CD4-positive, alpha-beta T cell treated with Interleukin-6 for 4 hours (primary cell): ENCODE results near the gene B3GAT1.
"Not testable (repeated sequence)": the region's sequence is repeated elsewhere in the genome, so short reads cannot be mapped to it uniquely, and the experiment has no call there.

Experiments used
- DNase-seq: peaks from one replicate; pipeline ENCODE4 v3.0.0-alpha.2; 2020; ENCODE audit warnings: mixed read lengths

The B3GAT1 gene

DNA sequence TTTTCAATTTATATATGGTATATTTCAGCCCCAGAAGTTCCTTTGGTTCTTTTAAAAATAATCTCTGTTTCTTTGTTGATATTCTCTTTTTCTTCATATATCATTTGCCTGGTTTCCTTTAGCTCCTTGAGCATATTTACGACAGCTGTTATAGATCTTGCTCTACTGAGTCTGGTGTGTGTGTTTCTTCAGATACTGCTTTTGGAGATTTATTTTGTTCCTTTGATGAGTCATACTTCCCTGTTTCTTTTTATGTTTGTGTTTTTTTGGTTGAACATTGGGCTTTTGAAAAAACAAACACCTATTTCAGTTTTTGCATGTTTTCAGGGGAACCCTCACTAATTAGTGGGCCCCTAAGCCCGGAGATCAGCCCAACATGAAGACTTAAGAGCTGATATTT is 56.9 kb downstream of the B3GAT1 start:
- DNase-seq: no peak

DNA sequence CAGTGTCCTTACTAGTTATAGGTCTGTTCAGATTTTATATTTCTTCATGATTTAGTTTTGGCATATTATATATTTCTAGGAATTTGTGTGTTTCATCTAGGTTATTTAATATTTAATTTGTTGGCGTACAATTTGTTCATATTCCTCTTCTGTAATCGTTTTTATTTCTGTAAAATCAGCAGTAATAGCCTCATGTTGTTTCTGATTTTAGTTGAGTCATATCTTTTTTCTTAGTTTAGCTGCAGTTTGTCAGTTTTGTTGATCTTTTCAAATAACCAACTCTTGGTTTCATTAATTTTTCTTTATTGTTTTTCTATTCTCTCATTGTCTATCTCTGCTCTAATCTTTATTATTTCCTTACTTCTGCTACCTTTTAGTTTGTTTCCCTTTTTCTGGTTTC is 59.9 kb downstream of the B3GAT1 start:
- DNase-seq: no peak

DNA sequence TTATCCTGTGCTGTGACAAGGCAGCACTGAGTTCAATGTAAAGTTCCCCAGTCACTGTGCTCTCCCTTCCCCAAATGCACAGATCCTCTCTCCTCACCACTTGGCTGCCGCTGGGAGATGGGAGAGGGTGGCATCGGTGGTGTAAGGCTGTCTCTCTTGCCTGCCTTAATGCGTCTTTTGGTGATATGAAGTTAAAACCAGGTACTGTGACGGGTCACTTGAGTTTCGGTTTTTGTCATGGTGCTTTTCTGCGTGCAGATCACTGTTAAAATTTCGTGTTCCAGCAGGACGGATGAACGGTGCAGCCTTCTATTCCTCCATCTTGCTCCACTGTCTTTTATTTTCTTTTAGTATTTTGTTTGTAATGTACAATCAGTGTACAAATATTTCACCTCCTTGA is 61.7 kb downstream of the B3GAT1 start:
- no peak for DNase-seq

DNA sequence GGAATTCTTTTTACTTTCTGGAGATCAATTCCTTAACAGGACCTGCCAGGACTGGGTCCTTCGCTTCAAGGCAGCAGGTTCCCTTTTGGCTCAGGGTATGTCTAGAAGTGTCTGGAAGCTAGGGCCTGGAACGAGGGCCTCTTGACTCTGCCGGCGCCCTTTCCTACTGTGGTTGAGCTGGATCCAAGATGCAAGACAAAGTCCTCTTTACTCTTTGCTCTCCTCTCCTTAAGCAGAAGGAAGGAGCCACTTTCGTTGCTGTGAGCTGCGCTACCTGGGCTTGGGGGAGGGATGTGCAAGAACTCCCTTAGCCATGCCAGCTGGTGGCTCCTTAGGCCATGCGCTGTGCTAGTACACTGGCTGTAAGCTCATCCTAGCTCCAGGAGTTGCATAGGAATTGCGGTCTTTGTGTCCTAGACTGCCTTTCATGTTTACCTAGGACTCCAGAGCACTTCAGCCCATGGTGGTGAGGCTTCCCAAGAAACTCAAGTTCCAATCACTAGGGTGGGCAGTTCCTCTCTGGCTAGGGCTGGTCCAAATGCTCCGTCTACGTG is 62.2 kb downstream of the B3GAT1 start:
- DNase-seq: no peak

DNA sequence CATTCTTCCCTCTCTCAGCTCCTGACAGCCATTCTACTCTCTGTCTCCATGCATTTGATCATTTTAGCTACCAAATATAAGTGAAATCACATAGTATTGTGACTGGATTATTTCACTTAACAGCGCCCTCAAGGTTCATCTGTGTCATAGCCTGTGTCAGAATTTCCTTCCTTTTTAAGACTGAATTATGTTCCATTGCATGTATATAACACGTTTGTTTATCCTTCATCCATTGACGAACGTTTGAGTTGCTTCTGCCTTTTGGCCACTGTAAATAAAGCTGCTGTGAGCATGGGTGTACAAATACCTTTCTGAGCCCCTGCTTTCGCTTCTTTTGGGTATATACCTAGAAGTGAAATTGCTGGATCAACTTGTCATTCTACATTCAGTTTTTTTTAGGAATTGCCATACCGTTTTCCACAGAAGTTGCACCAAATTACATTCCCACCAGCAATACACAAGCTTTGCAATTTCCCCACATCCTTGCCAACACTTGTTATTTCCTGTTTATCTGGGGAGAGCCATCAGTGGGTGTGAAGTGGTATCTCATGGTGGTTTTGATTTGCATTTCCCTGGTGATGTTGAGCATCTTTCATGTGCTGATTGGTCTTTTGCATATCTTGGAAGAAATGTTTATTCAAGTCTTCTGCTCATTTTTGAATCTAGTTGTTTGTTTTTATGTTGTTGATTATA is 62.8 kb downstream of the B3GAT1 start:
- DNase-seq: no peak

DNA sequence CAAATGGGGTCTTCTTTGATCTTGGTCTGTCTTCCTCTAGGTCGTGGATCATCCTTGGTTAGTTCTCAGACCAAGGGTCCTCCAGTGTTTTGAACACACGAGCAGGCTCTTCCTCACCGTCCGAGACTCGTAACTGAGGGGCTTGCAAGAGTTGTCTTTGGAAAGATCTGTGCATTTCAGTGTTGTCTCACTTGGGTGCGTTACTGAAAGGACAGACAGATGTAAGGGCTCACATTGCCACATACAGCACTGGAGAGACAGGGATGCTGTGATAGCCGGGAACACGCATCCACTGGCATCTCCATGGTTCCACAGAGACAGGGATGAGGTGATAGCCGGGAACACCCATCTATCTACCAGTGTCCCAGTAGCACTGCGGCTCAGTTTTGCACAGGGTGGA is 64.6 kb downstream of the B3GAT1 start:
- no peak for DNase-seq

DNA sequence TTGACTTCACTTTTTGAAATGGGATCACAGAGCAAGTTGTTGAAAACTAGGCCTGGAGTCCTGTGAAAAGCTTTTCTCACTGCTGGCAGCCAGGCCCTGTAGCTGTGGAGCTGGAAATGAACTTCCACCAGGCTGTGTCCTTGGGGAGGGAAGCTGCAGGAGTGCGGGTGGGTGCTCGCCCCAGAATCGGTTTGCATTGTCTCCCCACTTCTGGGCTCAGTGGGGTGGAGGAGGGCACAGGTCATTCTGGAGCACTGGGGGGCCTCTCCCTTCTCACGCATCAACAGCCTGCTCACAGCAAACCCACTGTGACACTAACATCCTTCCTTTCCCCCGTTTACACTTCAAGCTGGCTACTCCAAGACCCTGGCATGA is 65.1 kb downstream of the B3GAT1 start:
- no peak for DNase-seq

DNA sequence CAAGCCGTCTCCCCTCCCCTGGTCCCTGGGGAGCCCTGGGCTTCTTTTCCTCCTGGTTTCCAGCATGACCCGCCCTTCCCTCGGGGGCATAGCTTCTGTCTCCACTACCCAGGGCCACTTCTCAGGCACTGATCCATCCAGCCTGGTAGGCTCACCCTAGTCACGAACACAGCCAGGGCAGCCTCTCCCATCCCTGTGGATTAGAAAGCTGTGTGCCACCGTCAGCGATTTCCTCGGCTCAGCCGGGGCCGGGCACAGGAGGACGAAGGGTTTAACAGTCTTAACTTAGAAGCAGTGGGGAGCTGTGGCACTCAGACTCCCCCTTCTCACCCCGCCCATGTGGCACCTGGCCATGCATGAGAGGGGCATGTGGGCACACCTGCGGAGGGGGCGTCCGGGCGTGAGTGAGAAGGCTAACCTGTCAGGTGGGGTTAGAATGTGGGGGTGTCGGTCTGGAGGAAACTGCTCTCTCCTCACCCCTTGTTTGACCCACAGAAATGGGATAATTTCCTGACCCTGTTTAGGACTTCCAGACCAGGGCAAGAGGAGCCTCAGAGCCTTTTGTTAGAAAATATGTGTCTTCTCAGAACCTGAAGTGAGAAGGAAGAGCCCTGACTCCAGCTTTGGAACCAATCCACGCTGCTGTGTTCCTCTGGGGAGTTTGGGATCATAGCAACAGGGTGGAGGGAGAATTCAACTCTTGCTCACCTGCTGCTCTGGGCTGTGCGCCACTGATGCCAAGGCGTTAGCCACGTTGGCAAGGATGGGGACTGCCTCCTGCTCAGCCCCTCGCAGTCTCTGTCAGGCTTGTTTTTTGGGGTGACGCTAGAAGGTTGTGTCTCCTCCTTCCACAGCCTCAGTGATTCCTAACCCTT is 65.7 kb downstream of the B3GAT1 start:
- no peak for DNase-seq

DNA sequence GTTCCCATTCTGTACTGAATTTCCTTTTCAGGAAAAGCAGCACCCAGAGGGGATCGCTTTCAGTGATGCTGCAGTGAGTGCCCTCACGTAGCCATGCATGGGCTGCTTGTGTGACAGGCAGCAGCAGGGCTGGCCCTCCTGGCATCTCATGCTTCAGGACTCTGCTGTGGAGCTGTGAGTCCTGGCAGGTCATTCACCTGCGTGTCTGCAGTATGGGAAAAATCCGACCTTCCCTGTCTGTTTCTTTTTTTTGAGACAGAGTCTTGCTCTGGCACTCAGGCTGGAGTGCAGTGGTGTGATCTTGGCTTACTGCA is 66.8 kb downstream of the B3GAT1 start:
- DNase-seq: no peak

DNA sequence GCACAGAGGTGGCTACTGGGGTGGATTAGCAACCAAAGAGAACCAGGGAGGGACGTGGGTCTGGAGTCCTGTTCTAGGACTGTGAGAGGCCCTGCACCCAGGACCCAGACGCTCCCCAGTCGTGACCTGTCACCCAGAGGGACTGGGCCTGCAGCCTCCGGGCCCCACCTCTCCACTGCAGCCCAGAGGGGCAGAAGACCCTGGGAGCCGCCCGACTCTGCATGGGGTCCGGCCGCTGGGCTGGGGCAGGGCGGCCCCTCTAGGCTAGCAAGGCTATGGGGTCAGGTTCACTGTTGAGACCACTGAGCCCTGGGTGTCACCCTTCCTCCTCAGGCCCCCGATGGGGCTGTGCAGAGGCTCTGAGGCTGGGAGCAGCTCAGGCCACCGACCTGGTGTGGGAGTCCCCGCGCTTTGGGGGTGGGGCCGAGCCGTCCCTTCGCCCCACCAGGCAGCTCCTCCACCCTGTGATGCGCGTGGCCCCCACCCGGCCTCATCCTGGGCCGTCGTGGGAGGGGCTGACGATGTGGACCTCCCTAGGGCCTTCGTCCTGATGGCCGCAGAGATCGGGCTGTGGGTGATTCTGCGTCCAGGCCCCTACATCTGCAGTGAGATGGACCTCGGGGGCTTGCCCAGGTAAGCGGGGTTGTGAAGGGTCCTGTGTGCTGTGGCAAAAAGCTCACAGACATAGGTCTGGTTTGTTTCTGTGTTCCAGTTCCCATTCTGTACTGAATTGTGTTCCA is 67.4 kb downstream of the B3GAT1 start:
- DNase-seq: not testable (repeated sequence)

DNA sequence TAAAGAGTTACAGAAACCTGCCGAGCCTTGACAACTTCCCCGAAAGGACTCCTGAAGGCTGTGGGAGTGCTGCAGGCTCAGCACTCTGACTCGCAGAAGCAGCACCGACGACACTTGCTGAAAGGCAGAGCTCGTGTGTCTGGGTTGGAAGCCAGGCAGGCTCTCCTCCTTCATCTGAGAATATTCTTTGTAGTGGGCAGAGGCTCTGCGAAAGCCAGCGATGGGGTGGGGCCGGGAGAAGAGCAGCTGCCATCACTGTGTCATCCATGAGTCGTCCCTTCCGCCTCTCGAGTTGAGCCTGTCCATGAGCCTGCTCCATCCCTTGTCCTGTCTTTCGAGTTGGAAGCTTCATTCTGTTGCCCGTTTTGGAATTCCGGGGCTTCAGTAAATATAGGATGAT is 68.4 kb downstream of the B3GAT1 start:
- DNase-seq: no peak

DNA sequence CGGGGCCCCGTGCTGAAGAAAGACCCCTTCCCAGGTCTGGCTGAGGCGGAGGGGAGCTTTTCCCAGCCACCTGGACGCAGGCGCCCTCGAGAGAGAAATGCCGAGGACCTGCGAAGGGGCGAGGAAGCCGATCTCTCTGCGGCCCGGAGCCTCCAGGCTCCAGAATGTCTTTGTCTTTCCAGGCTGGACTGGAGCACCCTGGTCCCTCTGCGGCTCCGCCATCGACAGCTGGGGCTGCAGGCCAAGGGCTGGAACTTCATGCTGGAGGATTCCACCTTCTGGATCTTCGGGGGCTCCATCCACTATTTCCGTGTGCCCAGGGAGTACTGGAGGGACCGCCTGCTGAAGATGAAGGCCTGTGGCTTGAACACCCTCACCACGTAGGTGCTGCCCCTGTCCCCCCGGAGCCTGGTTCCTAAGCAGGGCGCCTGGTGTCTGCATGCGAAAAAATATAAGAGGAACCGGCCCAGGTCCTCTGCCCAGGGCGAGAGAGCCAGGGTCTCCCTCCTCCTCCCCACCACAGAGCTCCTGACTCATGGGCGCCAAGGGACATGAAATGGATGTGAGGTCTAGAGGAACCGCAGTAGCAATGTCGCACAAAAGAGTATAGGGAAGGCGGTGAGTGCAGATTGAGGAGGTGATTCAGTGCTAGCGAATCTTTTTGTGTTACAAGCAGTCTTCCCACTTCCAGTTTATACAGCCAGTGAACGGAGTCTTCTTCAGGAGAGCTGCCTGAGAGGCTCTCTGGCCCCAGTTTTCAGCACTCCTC is 69.3 kb downstream of the B3GAT1 start:
- DNase-seq: no peak

DNA sequence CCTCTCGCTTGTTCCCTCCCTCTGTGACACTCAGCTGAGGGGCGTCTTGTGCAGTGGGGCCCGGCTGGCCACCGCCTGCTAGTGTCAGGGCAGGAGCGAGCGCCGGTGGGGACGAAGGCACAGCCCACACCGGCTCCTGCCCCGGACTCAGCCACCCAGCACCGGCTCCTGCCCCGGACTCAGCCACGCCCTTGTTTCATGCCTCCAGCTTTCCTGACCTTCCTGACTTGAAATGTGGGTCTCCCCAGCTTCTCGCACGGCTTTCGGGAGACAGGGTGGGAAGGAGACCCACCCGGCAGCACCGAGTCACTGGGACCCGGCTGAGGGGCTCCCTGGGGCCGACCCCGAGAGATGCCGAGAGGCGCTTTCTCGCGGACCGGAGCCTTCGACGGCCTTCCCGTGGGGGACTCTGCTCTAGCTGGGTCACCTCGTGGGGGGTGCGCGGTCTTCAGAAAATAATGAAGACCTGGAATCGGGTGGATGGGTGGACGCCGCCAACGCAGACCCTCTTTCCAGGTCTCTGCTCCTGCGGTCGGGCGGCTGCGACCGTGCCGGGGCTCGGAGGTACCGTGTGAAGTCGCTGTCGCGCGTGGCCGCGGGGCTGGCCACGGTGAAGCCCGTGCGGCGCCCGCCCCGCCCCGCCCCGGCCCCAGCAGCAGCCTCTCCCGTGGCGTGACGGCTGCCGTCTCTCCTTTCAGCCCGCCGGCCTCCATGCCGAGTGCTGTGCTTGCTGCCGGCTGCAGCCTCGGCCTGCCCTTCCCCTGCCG is 70.1 kb downstream of the B3GAT1 start:
- no peak for DNase-seq

DNA sequence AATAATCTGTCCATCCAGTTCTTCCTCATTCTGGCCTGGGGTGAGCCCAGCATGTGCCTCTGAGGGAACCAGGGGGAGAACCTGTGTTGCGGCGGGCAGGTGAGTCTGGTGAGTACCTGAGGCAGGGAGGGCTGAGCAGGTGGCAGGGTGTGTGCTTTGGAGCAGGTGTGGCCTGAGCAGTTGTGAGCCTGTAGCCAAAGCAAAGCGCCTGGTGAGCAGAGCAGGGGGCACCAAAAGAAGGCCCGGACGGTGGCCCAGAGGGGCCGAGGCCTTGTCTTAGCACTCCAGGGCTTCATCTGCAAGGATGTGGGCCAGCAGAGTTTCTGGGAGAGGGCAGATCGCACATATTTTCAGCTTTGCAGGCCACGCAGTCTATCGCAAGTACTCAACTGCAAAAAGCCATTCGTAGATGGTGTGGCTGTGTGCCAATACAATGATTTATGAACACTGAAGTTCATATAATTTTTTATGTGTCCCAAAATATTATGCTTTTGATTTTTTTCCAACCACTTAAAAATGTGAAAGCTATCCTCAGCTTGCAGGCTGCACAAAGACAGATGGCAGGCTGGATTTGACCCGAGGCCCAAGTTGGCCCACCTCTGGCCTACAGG is 71.6 kb downstream of the B3GAT1 start:
- DNase-seq: no peak

DNA sequence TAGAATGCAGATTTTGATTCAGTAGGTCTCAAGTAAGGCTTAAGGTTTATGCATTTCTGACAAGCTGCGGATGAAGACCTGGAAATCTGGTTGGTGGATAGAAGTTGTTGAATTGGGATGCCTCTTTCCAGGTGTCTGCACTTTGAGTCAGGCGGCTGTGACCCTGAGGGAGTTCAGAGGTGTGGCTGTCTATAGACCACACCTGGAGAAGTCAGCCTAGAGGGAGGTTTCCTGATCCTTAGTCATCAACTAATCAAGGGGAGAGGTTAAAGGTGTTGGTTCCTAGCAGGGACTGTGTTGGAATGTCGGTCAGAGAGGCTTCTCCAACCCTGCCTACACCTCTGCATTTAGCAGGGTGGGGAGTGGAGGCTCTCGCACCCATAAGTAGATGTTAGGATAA is 72.3 kb downstream of the B3GAT1 start:
- DNase-seq: no peak

DNA sequence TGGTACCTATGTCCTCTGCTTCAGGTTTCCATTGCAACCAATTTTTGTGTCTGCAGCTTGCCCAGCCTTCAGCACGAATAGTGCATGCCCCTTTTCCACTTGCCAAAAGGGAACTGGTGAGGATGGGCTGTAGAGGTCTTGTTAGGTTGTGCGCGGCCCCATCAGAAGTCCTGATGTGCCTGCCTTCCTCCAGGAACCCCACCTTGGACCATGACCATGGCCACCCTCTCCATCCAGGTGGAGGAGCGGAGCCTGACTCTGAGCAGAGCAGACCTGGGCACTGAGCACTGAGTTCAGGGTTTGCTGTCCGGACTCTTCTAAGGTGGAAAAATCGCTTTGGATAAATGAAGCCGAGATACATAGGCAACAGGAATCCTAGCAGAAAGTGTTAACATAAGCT is 73.4 kb downstream of the B3GAT1 start:
- no peak for DNase-seq

DNA sequence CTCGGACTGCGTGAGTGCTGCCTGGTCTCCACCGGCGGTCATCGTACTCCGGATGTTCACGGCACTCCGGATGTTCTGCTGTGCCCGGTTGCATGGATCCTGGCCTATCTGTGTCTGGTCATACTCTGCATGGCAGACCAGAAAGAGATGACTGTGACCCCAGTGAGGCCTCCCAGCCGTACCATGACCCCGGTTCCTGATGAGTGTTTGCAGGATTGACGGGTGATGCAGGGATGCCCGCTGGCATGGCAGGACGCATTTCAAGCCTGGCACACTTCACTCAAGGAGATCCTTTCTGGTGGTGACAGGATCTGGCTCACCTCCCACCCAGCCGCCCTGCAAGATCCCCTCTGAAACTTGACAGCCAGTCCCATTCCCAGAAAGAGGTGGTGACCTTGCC is 74.0 kb downstream of the B3GAT1 start:
- no peak for DNase-seq

DNA sequence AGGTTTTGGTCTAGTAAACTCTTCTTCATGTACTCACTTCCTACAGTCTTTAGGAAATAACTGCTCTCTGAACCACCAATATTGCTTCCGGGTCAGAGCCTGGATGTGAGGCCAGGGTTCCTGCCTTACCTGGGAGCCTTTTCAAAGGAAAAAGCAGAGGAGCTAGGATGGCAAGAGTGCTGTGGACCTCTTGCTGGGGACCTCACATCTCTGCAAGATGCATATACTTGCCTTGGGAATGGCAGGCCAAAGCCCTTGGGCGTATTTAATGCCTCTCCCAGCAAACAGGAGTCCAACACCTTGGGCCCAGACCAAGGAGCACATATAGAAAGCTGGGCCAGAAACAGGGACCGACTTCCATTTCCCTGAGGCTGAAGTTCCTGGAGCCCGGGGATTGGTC is 75.0 kb downstream of the B3GAT1 start:
- no peak for DNase-seq

DNA sequence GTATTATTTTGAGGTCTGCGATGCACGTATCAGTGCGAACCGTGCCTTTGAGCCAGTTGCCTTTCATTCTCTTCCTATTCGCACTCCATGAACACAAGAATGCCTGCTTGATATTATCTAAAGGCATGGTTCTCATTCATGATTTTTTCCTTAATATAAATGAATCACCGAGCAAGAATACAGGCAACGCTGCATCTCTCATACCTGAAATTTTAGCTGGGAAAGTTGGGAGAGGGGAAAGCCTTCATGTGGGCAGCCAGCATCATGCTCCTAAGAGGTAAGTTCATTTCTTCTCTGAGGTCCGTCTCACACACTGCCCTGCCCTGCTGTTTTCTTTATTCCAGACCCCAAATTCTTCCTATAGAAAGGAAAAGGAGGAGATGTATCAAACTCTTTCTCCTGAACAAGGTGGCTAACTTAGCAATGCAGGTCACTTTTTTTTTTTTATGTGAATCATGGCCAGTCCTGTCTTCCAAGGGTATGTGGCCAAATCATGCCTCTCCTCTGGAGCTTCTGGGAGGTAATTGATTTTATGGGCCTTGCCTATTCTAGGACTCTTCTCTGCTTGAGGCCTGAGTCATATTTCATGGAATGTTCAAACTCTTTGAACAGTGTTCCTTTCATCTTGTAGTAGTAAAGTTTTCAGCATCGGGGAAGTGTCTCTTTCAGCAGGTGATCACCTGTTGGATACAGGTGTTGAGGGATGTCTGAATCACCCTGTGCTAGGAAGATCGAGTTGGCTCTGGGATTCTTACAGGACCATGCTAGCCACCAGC is 77.1 kb downstream of the B3GAT1 start:
- DNase-seq: no peak

DNA sequence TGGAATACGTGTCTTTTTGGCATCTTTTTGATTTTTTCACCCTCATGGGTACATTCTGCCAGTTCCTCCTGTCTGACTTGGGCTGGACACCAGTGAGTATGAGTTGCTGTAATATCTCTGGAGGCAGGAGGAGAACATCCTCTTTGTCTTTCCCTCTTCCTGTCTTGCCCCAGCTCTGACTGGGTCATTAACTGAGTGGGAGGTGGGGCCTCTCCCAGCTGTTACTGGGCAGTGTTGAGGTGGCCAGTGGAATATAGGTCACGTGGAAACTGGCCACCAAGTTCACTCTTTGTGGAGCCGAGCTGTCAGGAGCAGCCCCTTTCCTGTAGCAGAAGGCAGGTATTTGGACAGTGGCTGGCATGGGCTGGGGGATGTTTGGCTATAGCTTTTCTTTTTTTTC is 78.1 kb downstream of the B3GAT1 start:
- DNase-seq: no peak

DNA sequence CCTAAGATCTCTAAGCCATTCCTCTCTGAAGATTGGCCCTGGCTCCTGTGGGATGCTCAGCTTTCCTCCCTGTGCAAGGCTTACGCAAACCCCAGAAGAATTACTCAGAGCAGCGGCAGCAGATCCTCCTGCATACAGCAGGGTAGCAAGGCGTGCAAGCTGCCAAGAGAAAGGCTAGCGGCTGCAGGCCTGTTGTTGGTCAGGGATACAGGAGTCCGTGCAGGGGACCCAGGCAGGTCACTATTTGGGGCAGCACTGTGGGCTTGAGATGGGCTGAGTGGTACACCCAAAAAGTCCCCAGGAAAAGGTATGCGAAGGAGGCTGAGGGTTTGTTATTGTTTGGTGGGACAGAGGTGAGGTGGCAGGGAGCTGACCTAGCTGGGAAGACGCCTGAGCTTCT is 78.7 kb downstream of the B3GAT1 start:
- no peak for DNase-seq
